BJ (cell line): ENCODE measurements around the gene SSTR3. TPM values are rescaled to one million over a fixed set of nuclear protein-coding genes. Genes with fewer than 3 reads are reported as not detected.

Source experiments
- CTCF ChIA-PET: fragments of 350-600 bp; formaldehyde crosslinking; extraction: SDS; loops from one replicate; lab custom pipeline; 2021; ENCODE audit warnings: antibody characterized with exemption, inconsistent platforms; lab: Yijun Ruan, JAX
- POLR2A ChIA-PET: fragments of 300-600 bp; sonication (Branson Sonifier 250); formaldehyde crosslinking; extraction: SDS; loops from one replicate; lab custom pipeline; 2021; ENCODE audit warnings: antibody characterized with exemption; lab: Charles Lee
- DNase-seq: peaks from one replicate; pipeline ENCODE4 v3.0.0-alpha.2; 2011; ENCODE audit warnings: low read depth
- H3K27me3 ChIP-seq: 2 replicates; pipeline ENCODE4 v1.6.0; 2011; ENCODE audit warnings: low read length; ENCODE audit not compliant: control insufficient read depth, insufficient read depth
- H3K36me3 ChIP-seq: 2 replicates; pipeline ENCODE4 v1.5.1; 2011; ENCODE audit warnings: low read length; ENCODE audit not compliant: control insufficient read depth, insufficient read depth
- H3K4me3 ChIP-seq: 2 replicates; pipeline ENCODE4 v1.5.1; 2011; ENCODE audit warnings: low read depth, mild to moderate bottlenecking, control low read depth, low read length
- CTCF ChIP-seq: IDR thresholded peaks from 2 replicates; pipeline ENCODE4 v1.5.1; 2011; ENCODE audit warnings: low read depth, mild to moderate bottlenecking, control low read depth, inconsistent platforms, low read length, moderate library complexity; ENCODE audit not compliant: insufficient read depth
- polyA plus RNA-seq: library from polyadenylated mRNA; depleted of rRNA; stranded (reverse); fragments of >200 nt; gene quantifications from 2 replicates; pipeline ENCODE4 v1.2.3, GENCODE V29; 2011

Gene SSTR3
- polyA plus RNA-seq, 1 experiment = not detected

- DNase-seq = no peak
- Histone ChIP-seq H3K36me3 (peaks cover 5% of the 10 kb centered on the region), H3K4me3 (no peak overlapping the region), H3K27me3 (no peaks in the 10 kb centered on the region)
- POLR2A ChIA-PET = no interaction called here
- CTCF ChIA-PET = interaction anchor here (1.1 to 2.9 kb wide), 5 partner anchors 8 to 140 kb away, joined by 3 to 25 read pairs (median 7); no protein-coding TSS in a partner anchor
- TF ChIP-seq CTCF = no peak
Measured at GRCh38 chr22:37186228-37186996, 25.9 kb downstream of the SSTR3 start.

GRCh38 chr22:37185646-37186227, 26.5 kb downstream of the SSTR3 start:
- CTCF ChIA-PET = interaction anchor here (1.1 kb wide), 1 partner anchor 140 kb away, joined by 4 read pairs; no protein-coding TSS in a partner anchor
- POLR2A ChIA-PET = no interaction called here

GRCh38 chr22:37184816-37185541, 27.3 kb downstream of the SSTR3 start:
- ChIA-PET POLR2A (no interaction called here), CTCF (interaction anchor here (0.8 kb wide), 1 partner anchor 14 kb away, joined by 3 read pairs; no protein-coding TSS in a partner anchor)
- Histone ChIP-seq H3K36me3 (peaks cover 6% of the 10 kb centered on the region), H3K27me3 (no peaks in the 10 kb centered on the region), H3K4me3 (no peak overlapping the region)
- no peak for DNase-seq
- TF ChIP-seq CTCF = no peak

More at GRCh38 chr22:37185646-37186227, 26.5 kb downstream of the SSTR3 start:
- H3K36me3 ChIP-seq = peaks cover 5% of the 10 kb centered on the region
- no peak overlapping the region for H3K4me3 ChIP-seq
- no peak for TF ChIP-seq CTCF
- DNase-seq = no peak
- H3K27me3 ChIP-seq = no peaks in the 10 kb centered on the region

GRCh38 chr22:37184380-37184755, 27.9 kb downstream of the SSTR3 start:
- DNase-seq = no peak
- no peak for TF ChIP-seq CTCF
- H3K27me3 ChIP-seq = no peaks in the 10 kb centered on the region
- peaks cover 6% of the 10 kb centered on the region for H3K36me3 ChIP-seq
- CTCF ChIA-PET = interaction anchor here (0.8 to 1.3 kb wide), 2 partner anchors 13 to 15 kb away, joined by 3 to 6 read pairs; no protein-coding TSS in a partner anchor
- no peak overlapping the region for H3K4me3 ChIP-seq
- POLR2A ChIA-PET = no interaction called here
